ENCODE results near the gene GALNT18. TPM values are rescaled to one million over a fixed set of nuclear protein-coding genes. Genes with fewer than 3 reads are reported as not detected.

Gene GALNT18
- total RNA-seq, 3 donors from 2014 or later (not counting 1 experiment from before 2014, with no cell fraction given): 0.18 to 0.42 (median 0.38) TPM

DNA sequence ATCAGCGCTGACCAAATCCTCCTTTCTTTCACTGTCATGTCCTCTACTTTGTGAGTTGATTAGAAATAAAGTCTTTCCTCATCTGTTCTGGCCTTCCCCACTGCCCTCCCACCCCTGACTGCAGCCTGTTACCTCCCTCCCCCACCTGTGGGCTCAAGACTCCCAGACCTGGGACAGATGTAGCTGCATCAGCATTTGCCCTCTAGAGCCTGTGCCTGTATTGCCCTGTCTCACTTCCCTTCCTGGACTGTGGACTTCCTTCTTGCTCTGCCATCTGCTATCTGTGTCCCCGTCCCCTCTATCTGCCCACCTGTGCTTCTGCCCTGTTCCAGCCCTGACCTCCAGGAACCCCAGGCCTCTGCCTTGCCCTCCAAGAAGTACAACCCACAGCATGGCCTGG, 122.5 kb downstream of the GALNT18 start:
- intact Hi-C loops (cut with micrococcal nuclease): no loop called here
- no peak for DNase-seq
- Mint-ChIP-seq H3K9me3 (no peaks in the 10 kb centered on the region), H3K36me3 (no peaks in the 10 kb centered on the region), H3K27me3 (ENCODE audit: low read depth in 2 of 2) (peaks cover 6 to 12% of the 10 kb centered on the region in 2 donors), H3K4me3 (no peak overlapping the region), H3K4me1 (peaks cover 0 to 5% of the 10 kb centered on the region in 2 donors), H3K27ac (no peak overlapping the region)
- no peaks in the 10 kb centered on the region for H3K27me3 ChIP-seq (ENCODE audit: control insufficient read depth, insufficient read depth, low read length)
- no peaks in the 10 kb centered on the region for H3K9me3 ChIP-seq (ENCODE audit: control insufficient read depth, insufficient read depth, low read length)
- TF ChIP-seq, protein P1, sequence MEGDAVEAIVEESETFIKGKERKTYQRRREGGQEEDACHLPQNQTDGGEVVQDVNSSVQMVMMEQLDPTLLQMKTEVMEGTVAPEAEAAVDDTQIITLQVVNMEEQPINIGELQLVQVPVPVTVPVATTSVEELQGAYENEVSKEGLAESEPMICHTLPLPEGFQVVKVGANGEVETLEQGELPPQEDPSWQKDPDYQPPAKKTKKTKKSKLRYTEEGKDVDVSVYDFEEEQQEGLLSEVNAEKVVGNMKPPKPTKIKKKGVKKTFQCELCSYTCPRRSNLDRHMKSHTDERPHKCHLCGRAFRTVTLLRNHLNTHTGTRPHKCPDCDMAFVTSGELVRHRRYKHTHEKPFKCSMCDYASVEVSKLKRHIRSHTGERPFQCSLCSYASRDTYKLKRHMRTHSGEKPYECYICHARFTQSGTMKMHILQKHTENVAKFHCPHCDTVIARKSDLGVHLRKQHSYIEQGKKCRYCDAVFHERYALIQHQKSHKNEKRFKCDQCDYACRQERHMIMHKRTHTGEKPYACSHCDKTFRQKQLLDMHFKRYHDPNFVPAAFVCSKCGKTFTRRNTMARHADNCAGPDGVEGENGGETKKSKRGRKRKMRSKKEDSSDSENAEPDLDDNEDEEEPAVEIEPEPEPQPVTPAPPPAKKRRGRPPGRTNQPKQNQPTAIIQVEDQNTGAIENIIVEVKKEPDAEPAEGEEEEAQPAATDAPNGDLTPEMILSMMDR (IDR thresholded peaks at IDR 0.05): no peak
- H3K27ac ChIP-seq (ENCODE audit: low read length): no peak overlapping the region
- 22% methylated on average over 1 of the region's 2 CpGs for WGBS (ENCODE audit: insufficient coverage)
- H3K36me3 ChIP-seq (ENCODE audit: control insufficient read depth, insufficient read depth, low read length): no peaks in the 10 kb centered on the region
- no peak for ATAC-seq
- no peak overlapping the region for H3K4me3 ChIP-seq (ENCODE audit: low read length)
- H3K4me1 ChIP-seq (ENCODE audit: control insufficient read depth, insufficient read depth, low read length): no peaks in the 10 kb centered on the region

DNA sequence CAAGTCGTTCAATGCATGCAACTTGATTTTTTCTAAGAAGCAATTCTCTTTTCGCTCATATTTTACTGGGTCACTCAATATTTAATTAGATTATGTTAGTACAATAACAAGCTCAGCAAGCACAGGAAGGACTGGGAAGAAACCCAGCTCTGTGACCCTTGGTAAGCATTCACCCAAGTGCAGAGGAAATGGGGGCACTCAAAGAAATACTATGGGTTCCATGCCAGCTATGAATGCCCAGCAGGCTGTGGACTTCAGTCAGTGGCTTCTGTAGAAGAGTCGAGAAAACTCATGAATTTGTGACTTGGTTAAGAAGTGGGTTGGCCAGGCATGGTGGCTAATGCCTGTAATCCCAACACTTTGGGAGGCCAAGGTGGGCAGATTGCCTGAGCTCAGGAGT, 123.6 kb downstream of the GALNT18 start:
- 92% methylated on average over 3 of the region's 3 CpGs for WGBS (ENCODE audit: insufficient coverage)
- DNase-seq (no peak), ATAC-seq (no peak)
- Histone ChIP-seq H3K4me1 (ENCODE audit: control insufficient read depth, insufficient read depth, low read length) (no peaks in the 10 kb centered on the region), H3K27ac (ENCODE audit: low read length) (no peak overlapping the region), H3K4me3 (ENCODE audit: low read length) (no peak overlapping the region), H3K9me3 (ENCODE audit: control insufficient read depth, insufficient read depth, low read length) (no peaks in the 10 kb centered on the region), H3K36me3 (ENCODE audit: control insufficient read depth, insufficient read depth, low read length) (no peaks in the 10 kb centered on the region), H3K27me3 (ENCODE audit: control insufficient read depth, insufficient read depth, low read length) (no peaks in the 10 kb centered on the region)
- Mint-ChIP-seq H3K27ac (no peak overlapping the region), H3K4me1 (peaks cover 0 to 5% of the 10 kb centered on the region in 2 donors), H3K27me3 (ENCODE audit: low read depth in 2 of 2) (peaks cover 6 to 13% of the 10 kb centered on the region in 2 donors), H3K4me3 (no peak overlapping the region), H3K36me3 (no peaks in the 10 kb centered on the region), H3K9me3 (no peaks in the 10 kb centered on the region)
- intact Hi-C loops (cut with micrococcal nuclease): no loop called here
- TF ChIP-seq, protein P1 (IDR thresholded peaks at IDR 0.05): no peak

DNA sequence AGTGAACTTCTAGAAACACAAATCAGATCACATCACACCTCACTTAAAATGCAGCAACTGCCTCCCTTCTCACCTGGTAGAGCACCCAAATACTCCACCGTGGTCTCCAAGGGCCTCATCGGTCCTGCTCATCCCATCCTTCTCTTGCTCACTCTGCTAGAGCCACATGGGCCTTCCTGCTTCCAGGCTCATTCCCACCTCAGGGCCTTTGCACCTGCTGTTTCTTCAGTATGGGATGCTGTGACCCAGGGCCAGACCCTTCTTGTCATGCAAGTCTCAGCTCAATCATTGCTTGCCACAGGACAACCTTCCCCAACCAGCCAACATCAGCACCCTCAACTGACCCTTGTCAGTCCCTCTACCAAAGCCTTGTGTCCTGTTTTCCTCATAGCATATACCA, 124.9 kb downstream of the GALNT18 start:
- Histone ChIP-seq H3K36me3 (ENCODE audit: control insufficient read depth, insufficient read depth, low read length) (no peaks in the 10 kb centered on the region), H3K4me1 (ENCODE audit: control insufficient read depth, insufficient read depth, low read length) (no peaks in the 10 kb centered on the region), H3K27ac (ENCODE audit: low read length) (no peak overlapping the region), H3K4me3 (ENCODE audit: low read length) (no peak overlapping the region), H3K27me3 (ENCODE audit: control insufficient read depth, insufficient read depth, low read length) (no peaks in the 10 kb centered on the region), H3K9me3 (ENCODE audit: control insufficient read depth, insufficient read depth, low read length) (no peaks in the 10 kb centered on the region)
- H3K4me3 Mint-ChIP-seq: no peak overlapping the region
- peaks cover 6 to 13% of the 10 kb centered on the region in 2 donors for H3K27me3 Mint-ChIP-seq (ENCODE audit: low read depth in 2 of 2)
- no peaks in the 10 kb centered on the region for H3K36me3 Mint-ChIP-seq
- H3K27ac Mint-ChIP-seq: no peak overlapping the region
- peaks cover 0 to 5% of the 10 kb centered on the region in 2 donors for H3K4me1 Mint-ChIP-seq
- DNase-seq: no peak
- WGBS (ENCODE audit: insufficient coverage): 89% methylated on average over 2 of the region's 2 CpGs
- H3K9me3 Mint-ChIP-seq: no peaks in the 10 kb centered on the region
- intact Hi-C loops (cut with micrococcal nuclease): no loop called here
- no peak for ATAC-seq
- TF ChIP-seq, protein P1 (IDR thresholded peaks at IDR 0.05): no peak

DNA sequence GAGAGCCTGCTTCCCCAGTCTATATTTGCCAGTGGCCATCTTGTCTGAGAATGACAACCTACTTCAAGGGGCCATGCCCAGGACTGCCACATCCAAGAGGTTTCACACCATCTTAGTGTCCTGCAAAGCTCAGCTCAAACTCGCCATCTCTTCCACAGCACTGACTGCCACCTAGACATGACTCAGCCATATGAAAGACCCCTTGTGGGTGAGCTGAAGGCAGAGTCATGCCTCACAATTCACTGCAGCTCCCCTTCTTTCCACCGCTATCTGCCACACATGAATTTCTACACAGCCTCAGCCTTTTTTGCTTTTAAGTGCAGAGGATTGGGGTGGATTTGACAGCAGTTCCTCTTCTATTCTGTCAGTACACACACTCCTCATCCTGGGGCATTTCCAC, 127.5 kb downstream of the GALNT18 start:
- TF ChIP-seq, protein P1 (IDR thresholded peaks at IDR 0.05): no peak
- Mint-ChIP-seq H3K27me3 (ENCODE audit: low read depth in 2 of 2) (peaks cover 8 to 13% of the 10 kb centered on the region in 2 donors), H3K4me1 (peaks cover 0 to 5% of the 10 kb centered on the region in 2 donors), H3K4me3 (no peak overlapping the region), H3K27ac (no peak overlapping the region), H3K36me3 (no peaks in the 10 kb centered on the region), H3K9me3 (no peaks in the 10 kb centered on the region)
- no peak for ATAC-seq
- Histone ChIP-seq H3K27ac (ENCODE audit: low read length) (no peak overlapping the region), H3K36me3 (ENCODE audit: control insufficient read depth, insufficient read depth, low read length) (no peaks in the 10 kb centered on the region), H3K4me1 (ENCODE audit: control insufficient read depth, insufficient read depth, low read length) (no peaks in the 10 kb centered on the region), H3K4me3 (ENCODE audit: low read length) (no peak overlapping the region), H3K9me3 (ENCODE audit: control insufficient read depth, insufficient read depth, low read length) (no peaks in the 10 kb centered on the region), H3K27me3 (ENCODE audit: control insufficient read depth, insufficient read depth, low read length) (no peaks in the 10 kb centered on the region)
- intact Hi-C loops (cut with micrococcal nuclease): no loop called here
- 73% methylated on average over 1 of the region's 2 CpGs for WGBS (ENCODE audit: insufficient coverage)
- DNase-seq: no peak

All from natural killer cell (primary cell).